ENCODE measurements around the gene CPED1.

GRCh38 chr7:120996988-120997345, 8.5 kb downstream of the CPED1 start:
- TF ChIP-seq NRF1 (conservative IDR thresholded peaks at IDR 0.05; ENCODE audit: low read depth, low read length) (no peak), TCF7 (IDR thresholded peaks at IDR 0.05; ENCODE audit: borderline replicate concordance) (no peak), SP1 (IDR thresholded peaks at IDR 0.05; ENCODE audit: low read depth, low read length) (no peak), E2F4 (IDR thresholded peaks at IDR 0.05; ENCODE audit: low read depth, low read length) (no peak), JUNB (IDR thresholded peaks at IDR 0.05) (no peak), FOS (IDR thresholded peaks at IDR 0.05; ENCODE audit: borderline replicate concordance, extremely low read depth, insufficient read length) (no peak), EZH2 (IDR thresholded peaks at IDR 0.05; ENCODE audit: borderline replicate concordance, control insufficient read depth, low read depth, low read length) (no peak), KAT2A (conservative IDR thresholded peaks at IDR 0.05; ENCODE audit: control insufficient read depth, low read depth, low read length) (no peak), RAD21 (IDR thresholded peaks at IDR 0.05; ENCODE audit: insufficient read depth, low read depth, low read length) (no peak), MYC (IDR thresholded peaks at IDR 0.05; ENCODE audit: insufficient read depth, insufficient read length, insufficient replicate concordance, low read length, severe bottlenecking) (no peak)
- TF ChIP-seq, protein P1, sequence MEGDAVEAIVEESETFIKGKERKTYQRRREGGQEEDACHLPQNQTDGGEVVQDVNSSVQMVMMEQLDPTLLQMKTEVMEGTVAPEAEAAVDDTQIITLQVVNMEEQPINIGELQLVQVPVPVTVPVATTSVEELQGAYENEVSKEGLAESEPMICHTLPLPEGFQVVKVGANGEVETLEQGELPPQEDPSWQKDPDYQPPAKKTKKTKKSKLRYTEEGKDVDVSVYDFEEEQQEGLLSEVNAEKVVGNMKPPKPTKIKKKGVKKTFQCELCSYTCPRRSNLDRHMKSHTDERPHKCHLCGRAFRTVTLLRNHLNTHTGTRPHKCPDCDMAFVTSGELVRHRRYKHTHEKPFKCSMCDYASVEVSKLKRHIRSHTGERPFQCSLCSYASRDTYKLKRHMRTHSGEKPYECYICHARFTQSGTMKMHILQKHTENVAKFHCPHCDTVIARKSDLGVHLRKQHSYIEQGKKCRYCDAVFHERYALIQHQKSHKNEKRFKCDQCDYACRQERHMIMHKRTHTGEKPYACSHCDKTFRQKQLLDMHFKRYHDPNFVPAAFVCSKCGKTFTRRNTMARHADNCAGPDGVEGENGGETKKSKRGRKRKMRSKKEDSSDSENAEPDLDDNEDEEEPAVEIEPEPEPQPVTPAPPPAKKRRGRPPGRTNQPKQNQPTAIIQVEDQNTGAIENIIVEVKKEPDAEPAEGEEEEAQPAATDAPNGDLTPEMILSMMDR (IDR thresholded peaks at IDR 0.05 in 2 of 3, conservative IDR thresholded peaks at IDR 0.05 in 1 of 3; ENCODE audit: control insufficient read depth in 2 of 3, extremely low read depth in 1 of 3, insufficient read depth in 1 of 3, low read depth in 3 of 3, low read length in 3 of 3) = no peak
- TF ChIP-seq, protein P2, sequence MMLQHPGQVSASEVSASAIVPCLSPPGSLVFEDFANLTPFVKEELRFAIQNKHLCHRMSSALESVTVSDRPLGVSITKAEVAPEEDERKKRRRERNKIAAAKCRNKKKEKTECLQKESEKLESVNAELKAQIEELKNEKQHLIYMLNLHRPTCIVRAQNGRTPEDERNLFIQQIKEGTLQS (IDR thresholded peaks at IDR 0.05; ENCODE audit: borderline replicate concordance, extremely low read depth, low read depth, low read length) = no peak
